ENCODE measurements around the gene HDAC4. TPM values are rescaled to one million over a fixed set of nuclear protein-coding genes. Genes with fewer than 3 reads are reported as not detected.

The HDAC4 gene
- total and polyA plus RNA-seq, 2 donors from 2014 or later = 2.2 to 56.8 TPM

- FAIRE-seq = no peak
- no peak overlapping the region for H3K4me3 ChIP-seq (ENCODE audit: low read length in 3 of 3)
- no peak overlapping the region for H3K9ac ChIP-seq (ENCODE audit: low read length in 3 of 3)
- peaks cover 0 to 7% (median 0%) of the 10 kb centered on the region in 3 donors for H3K36me3 ChIP-seq (ENCODE audit: control insufficient read depth in 2 of 3, insufficient read depth in 3 of 3, low read length in 3 of 3)
- H3K4me1 ChIP-seq (ENCODE audit: control insufficient read depth in 2 of 3, insufficient read depth in 2 of 3, low read depth in 1 of 3, low read length in 3 of 3) = no peaks in the 10 kb centered on the region
- no peaks in the 10 kb centered on the region for H3K27me3 ChIP-seq (ENCODE audit: control insufficient read depth, insufficient read depth, low read length)
- H3K9me3 ChIP-seq (ENCODE audit: control insufficient read depth in 2 of 3, insufficient read depth in 1 of 3, low read length in 3 of 3) = no peaks in the 10 kb centered on the region
- peak overlapping the region; percentile 67 to 78 for H3K27ac ChIP-seq (ENCODE audit: low read depth in 2 of 2, low read length in 2 of 2)
- DNase-seq = peak in 3 of 5 donors; percentile 67 to 86 (median 82)
- TF ChIP-seq, protein P1, sequence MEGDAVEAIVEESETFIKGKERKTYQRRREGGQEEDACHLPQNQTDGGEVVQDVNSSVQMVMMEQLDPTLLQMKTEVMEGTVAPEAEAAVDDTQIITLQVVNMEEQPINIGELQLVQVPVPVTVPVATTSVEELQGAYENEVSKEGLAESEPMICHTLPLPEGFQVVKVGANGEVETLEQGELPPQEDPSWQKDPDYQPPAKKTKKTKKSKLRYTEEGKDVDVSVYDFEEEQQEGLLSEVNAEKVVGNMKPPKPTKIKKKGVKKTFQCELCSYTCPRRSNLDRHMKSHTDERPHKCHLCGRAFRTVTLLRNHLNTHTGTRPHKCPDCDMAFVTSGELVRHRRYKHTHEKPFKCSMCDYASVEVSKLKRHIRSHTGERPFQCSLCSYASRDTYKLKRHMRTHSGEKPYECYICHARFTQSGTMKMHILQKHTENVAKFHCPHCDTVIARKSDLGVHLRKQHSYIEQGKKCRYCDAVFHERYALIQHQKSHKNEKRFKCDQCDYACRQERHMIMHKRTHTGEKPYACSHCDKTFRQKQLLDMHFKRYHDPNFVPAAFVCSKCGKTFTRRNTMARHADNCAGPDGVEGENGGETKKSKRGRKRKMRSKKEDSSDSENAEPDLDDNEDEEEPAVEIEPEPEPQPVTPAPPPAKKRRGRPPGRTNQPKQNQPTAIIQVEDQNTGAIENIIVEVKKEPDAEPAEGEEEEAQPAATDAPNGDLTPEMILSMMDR (IDR thresholded peaks at IDR 0.05; ENCODE audit: borderline replicate concordance, extremely low read depth, insufficient read depth) = no peak
- intact Hi-C loops (cut with DNase I) = no loop called here
Observed at GRCh38 chr2:239348563-239349452, 52.0 kb downstream of the HDAC4 start.

- no peak overlapping the region for H3K27ac ChIP-seq (ENCODE audit: low read depth in 2 of 2, low read length in 2 of 2)
- no peaks in the 10 kb centered on the region for H3K9me3 ChIP-seq (ENCODE audit: control insufficient read depth in 2 of 3, insufficient read depth in 1 of 3, low read length in 3 of 3)
- H3K4me3 ChIP-seq (ENCODE audit: low read length in 3 of 3) = no peak overlapping the region
- H3K9ac ChIP-seq (ENCODE audit: low read length in 3 of 3) = no peak overlapping the region
- H3K4me1 ChIP-seq (ENCODE audit: control insufficient read depth in 2 of 3, insufficient read depth in 2 of 3, low read depth in 1 of 3, low read length in 3 of 3) = no peaks in the 10 kb centered on the region
- H3K27me3 ChIP-seq (ENCODE audit: control insufficient read depth, insufficient read depth, low read length) = no peaks in the 10 kb centered on the region
- DNase-seq (no peak), FAIRE-seq (no peak)
- H3K36me3 ChIP-seq (ENCODE audit: control insufficient read depth in 2 of 3, insufficient read depth in 3 of 3, low read length in 3 of 3) = no peaks in the 10 kb centered on the region
- intact Hi-C loops (cut with DNase I) = no loop called here
- TF ChIP-seq, protein P1 (IDR thresholded peaks at IDR 0.05; ENCODE audit: borderline replicate concordance, extremely low read depth, insufficient read depth) = no peak
Observed at GRCh38 chr2:239346676-239347075, 54.1 kb downstream of the HDAC4 start.

DNA sequence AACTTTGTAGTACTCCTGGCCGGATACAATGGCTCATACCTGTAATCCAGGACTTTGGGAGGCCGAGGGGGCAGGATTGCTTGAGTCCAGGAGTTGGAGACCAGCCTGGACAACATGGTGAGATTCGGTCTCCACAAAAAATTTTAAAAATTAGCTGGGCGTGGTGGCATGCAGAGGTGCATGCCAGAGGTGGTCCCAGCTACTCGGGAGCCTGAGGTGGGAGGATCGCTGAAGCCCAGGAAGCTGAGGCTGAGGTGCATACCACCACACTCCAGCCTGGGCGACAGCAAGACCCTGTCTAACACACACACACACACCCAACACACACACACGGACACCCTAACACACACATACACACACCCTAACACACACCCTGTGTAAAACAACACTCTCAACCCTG lies 55.6 kb downstream of the HDAC4 start:
- Histone ChIP-seq H3K27me3 (ENCODE audit: control insufficient read depth, insufficient read depth, low read length) (no peaks in the 10 kb centered on the region), H3K4me1 (ENCODE audit: control insufficient read depth in 2 of 3, insufficient read depth in 2 of 3, low read depth in 1 of 3, low read length in 3 of 3) (no peaks in the 10 kb centered on the region), H3K4me3 (ENCODE audit: low read length in 3 of 3) (no peak overlapping the region), H3K27ac (ENCODE audit: low read depth in 2 of 2, low read length in 2 of 2) (no peak overlapping the region), H3K36me3 (ENCODE audit: control insufficient read depth in 2 of 3, insufficient read depth in 3 of 3, low read length in 3 of 3) (no peaks in the 10 kb centered on the region), H3K9ac (ENCODE audit: low read length in 3 of 3) (no peak overlapping the region), H3K9me3 (ENCODE audit: control insufficient read depth in 2 of 3, insufficient read depth in 1 of 3, low read length in 3 of 3) (no peaks in the 10 kb centered on the region)
- FAIRE-seq (no peak), DNase-seq (no peak)
- intact Hi-C loops (cut with DNase I) = no loop called here
- TF ChIP-seq, protein P1 (IDR thresholded peaks at IDR 0.05; ENCODE audit: borderline replicate concordance, extremely low read depth, insufficient read depth) = no peak
